Measurements from ENCODE around the gene MYOC. TPM values are rescaled to one million over a fixed set of nuclear protein-coding genes. Genes with fewer than 3 reads are reported as not detected.

Gene MYOC
- total RNA-seq, 1 donor from 2014 or later: not detected

DNA sequence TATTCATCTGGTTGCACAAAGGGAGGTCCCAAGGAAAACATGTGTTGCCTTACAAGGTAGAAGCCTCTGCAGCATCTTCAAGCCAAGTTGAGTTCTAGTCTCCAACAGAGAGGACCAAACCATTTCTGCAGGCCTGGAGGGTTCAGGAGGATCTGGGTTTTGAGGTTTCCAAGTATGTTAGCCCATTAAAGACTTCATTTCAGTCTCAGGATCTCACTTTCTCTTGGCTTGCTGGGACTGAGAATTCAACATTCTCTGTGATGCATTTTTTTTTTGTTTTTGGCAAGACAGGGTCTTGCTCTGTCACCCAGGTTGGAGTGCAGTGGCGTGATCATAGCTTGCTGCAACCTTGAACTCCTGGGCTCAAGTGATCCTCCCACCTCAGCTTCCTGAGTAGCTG is 39.2 kb downstream of the MYOC start:
- Mint-ChIP-seq H3K9me3 (no peaks in the 10 kb centered on the region), H3K27me3 (ENCODE audit: insufficient read depth, low read depth) (peaks cover 4% of the 10 kb centered on the region), H3K27ac (no peak overlapping the region), H3K36me3 (no peaks in the 10 kb centered on the region), H3K4me3 (no peak overlapping the region), H3K4me1 (peaks cover 2% of the 10 kb centered on the region)
- Histone ChIP-seq H3K9ac (no peak overlapping the region), H3K9me3 (ENCODE audit: low read depth) (no peaks in the 10 kb centered on the region), H3K4me3 (no peak overlapping the region), H3K27ac (no peak overlapping the region), H3K4me2 (no peak overlapping the region), H3F3A (ENCODE audit: low read depth) (no peaks in the 10 kb centered on the region), H2AFZ (replicated peaks) (no peak overlapping the region), H3K36me3 (no peaks in the 10 kb centered on the region), H4K20me1 (ENCODE audit: low read depth) (no peaks in the 10 kb centered on the region), H3K79me2 (ENCODE audit: low read depth) (no peaks in the 10 kb centered on the region), H3K27me3 (no peaks in the 10 kb centered on the region), H3K4me1 (no peaks in the 10 kb centered on the region)
- no peak for TF ChIP-seq EZH2 (IDR thresholded peaks at IDR 0.05)
- TF ChIP-seq, protein P1, sequence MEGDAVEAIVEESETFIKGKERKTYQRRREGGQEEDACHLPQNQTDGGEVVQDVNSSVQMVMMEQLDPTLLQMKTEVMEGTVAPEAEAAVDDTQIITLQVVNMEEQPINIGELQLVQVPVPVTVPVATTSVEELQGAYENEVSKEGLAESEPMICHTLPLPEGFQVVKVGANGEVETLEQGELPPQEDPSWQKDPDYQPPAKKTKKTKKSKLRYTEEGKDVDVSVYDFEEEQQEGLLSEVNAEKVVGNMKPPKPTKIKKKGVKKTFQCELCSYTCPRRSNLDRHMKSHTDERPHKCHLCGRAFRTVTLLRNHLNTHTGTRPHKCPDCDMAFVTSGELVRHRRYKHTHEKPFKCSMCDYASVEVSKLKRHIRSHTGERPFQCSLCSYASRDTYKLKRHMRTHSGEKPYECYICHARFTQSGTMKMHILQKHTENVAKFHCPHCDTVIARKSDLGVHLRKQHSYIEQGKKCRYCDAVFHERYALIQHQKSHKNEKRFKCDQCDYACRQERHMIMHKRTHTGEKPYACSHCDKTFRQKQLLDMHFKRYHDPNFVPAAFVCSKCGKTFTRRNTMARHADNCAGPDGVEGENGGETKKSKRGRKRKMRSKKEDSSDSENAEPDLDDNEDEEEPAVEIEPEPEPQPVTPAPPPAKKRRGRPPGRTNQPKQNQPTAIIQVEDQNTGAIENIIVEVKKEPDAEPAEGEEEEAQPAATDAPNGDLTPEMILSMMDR (IDR thresholded peaks at IDR 0.05): no peak
- TF ChIP-seq EZH2phosphoT487 (IDR thresholded peaks at IDR 0.05): no peak
- DNase-seq (ENCODE audit: low spot score): no peak

DNA sequence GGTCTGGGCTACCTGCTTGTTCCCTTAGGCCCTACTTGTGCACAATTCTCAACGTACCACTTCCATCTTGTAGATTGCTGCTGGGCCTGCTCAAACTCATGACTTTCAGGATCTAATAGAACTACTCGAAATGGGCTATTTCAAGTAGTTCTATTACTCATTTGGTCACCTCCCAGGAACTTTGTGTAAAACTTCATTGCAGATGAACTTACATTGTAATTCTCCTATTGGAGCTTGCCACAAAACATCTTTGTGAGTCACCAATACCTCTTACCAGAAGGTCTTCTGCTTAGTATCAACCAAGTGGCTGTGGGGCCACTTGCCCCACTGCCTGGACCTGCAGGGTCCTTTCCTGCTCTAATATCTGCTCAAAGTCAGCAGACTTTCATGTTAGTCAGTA is 41.2 kb downstream of the MYOC start:
- H3K36me3 Mint-ChIP-seq: no peaks in the 10 kb centered on the region
- H3K4me1 Mint-ChIP-seq: peaks cover 3% of the 10 kb centered on the region
- H3K4me1 ChIP-seq: no peaks in the 10 kb centered on the region
- no peak for DNase-seq (ENCODE audit: low spot score)
- TF ChIP-seq EZH2phosphoT487 (IDR thresholded peaks at IDR 0.05) (no peak), EZH2 (IDR thresholded peaks at IDR 0.05) (no peak)
- TF ChIP-seq, protein P1 (IDR thresholded peaks at IDR 0.05): no peak
- no peaks in the 10 kb centered on the region for H3K27me3 ChIP-seq
- H3K9me3 Mint-ChIP-seq: no peaks in the 10 kb centered on the region
- peaks cover 4% of the 10 kb centered on the region for H3K27me3 Mint-ChIP-seq (ENCODE audit: insufficient read depth, low read depth)
- no peak overlapping the region for H3K27ac Mint-ChIP-seq
- no peak overlapping the region for H3K4me3 ChIP-seq
- no peaks in the 10 kb centered on the region for H4K20me1 ChIP-seq (ENCODE audit: low read depth)
- no peak overlapping the region for H3K4me2 ChIP-seq
- no peaks in the 10 kb centered on the region for H3F3A ChIP-seq (ENCODE audit: low read depth)
- H3K27ac ChIP-seq: no peak overlapping the region
- no peak overlapping the region for H3K4me3 Mint-ChIP-seq
- H2AFZ ChIP-seq (replicated peaks): no peak overlapping the region
- H3K9me3 ChIP-seq (ENCODE audit: low read depth): no peaks in the 10 kb centered on the region
- H3K36me3 ChIP-seq: no peaks in the 10 kb centered on the region
- no peak overlapping the region for H3K9ac ChIP-seq
- no peaks in the 10 kb centered on the region for H3K79me2 ChIP-seq (ENCODE audit: low read depth)

DNA sequence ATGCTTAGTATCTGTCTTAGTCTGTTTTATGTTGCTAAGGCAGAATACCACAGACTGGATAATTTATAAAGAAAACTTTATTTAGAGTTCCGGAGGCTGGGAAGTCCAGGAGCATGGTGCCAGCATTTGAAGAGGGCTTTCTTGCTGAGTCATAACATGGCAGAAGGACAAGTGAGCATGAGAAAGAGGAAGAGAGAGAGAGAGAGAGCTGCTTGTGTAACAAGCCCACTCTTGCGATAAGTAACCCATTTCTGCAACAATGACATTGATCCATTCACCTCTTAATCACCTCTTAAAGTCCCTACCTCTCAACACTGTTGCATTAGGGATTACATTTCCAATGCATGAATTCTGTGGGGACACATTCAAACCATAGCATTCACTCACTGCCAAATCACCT is 42.1 kb downstream of the MYOC start:
- H3K27me3 Mint-ChIP-seq (ENCODE audit: insufficient read depth, low read depth): peaks cover 4% of the 10 kb centered on the region
- H3F3A ChIP-seq (ENCODE audit: low read depth): no peaks in the 10 kb centered on the region

More for the DNA sequence above, 42.1 kb downstream of the MYOC start:
- Mint-ChIP-seq H3K9me3 (no peaks in the 10 kb centered on the region), H3K4me1 (peaks cover 7% of the 10 kb centered on the region), H3K4me3 (no peak overlapping the region), H3K27ac (no peak overlapping the region), H3K36me3 (no peaks in the 10 kb centered on the region)
- Histone ChIP-seq H3K4me2 (no peak overlapping the region), H3K36me3 (no peaks in the 10 kb centered on the region), H3K79me2 (ENCODE audit: low read depth) (no peaks in the 10 kb centered on the region), H2AFZ (replicated peaks) (no peak overlapping the region), H3K4me1 (no peaks in the 10 kb centered on the region), H3K9ac (no peak overlapping the region), H3K27ac (no peak overlapping the region), H3K27me3 (no peaks in the 10 kb centered on the region), H4K20me1 (ENCODE audit: low read depth) (no peaks in the 10 kb centered on the region), H3K4me3 (no peak overlapping the region), H3K9me3 (ENCODE audit: low read depth) (no peaks in the 10 kb centered on the region)
- no peak for DNase-seq (ENCODE audit: low spot score)
- TF ChIP-seq, protein P1 (IDR thresholded peaks at IDR 0.05): no peak
- no peak for TF ChIP-seq EZH2phosphoT487 (IDR thresholded peaks at IDR 0.05)
- TF ChIP-seq EZH2 (IDR thresholded peaks at IDR 0.05): no peak
